ENCODE data around the gene ANKRD62. TPM values are rescaled to one million over a fixed set of nuclear protein-coding genes. Genes with fewer than 3 reads are reported as not detected.

ANKRD62 gene
- total RNA-seq = not detected
- polyA plus RNA-seq (2013, experiment 1 of 2) = not detected
- not detected for polyA plus RNA-seq (2013, experiment 2 of 2)
- total RNA-seq = 0 to 0.17 (median 0) reads per million in 172 experiments

DNA sequence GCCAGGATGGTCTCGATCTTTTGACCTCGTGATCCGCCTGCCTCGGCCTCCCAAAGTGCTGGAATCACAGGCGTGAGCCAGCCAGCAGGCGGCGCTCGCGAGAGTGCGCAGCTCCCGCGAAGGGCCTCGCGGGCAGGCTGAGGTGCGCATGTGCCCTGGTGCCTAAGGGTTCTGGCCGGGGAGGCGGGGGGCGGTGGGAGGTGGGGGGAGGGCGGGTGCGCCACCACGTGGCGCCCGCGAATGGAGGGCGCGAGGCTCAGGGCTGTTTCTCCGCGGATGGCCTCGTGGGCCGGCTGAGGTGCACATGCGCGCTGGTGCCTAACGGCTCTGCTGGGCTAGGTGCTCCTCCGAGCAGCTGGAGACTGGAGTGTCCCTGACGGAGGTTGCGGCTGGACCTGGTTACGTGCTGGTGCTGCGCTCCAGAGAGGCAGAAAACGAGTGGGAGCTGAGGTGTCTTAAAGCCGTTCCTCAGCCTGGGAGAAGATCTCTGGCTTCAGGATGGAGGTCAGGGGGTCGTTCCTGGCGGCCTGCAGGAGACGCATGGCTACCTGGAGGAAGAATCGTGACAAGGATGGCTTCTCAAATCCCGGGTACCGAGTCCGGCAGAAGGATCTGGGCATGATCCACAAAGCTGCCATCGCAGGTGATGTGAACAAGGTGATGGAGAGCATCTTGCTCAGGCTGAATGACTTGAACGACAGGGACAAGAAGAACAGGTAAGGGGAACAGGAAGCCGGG lies at the start of gene ANKRD62:
ANKRD62 (plus strand) TSS at position 324 of the 738 bp plus-strand sequence; CDS start at position 499, 175 bp downstream.
- DNase-seq = peak in 1 of 14 experiments; percentile 5
- H3K27ac ChIP-seq (ENCODE audit: low read depth in 1 of 2, low read length in 2 of 2) = no peak within 1 kb of the TSS
- H3K4me3 Mint-ChIP-seq = no peak within 1 kb of the TSS
- peaks cover 15% of the 10 kb centered on the region for H3K27me3 Mint-ChIP-seq
- no peak within 1 kb of the TSS for H3K4me3 ChIP-seq (ENCODE audit: low read length)
- no peaks in the 10 kb centered on the region for H3K36me3 ChIP-seq (ENCODE audit: insufficient read depth, low read length)
- H3K27ac Mint-ChIP-seq = no peak within 1 kb of the TSS
- no peak for ATAC-seq (ENCODE audit: poor library complexity)
- TF ChIP-seq, protein P1, sequence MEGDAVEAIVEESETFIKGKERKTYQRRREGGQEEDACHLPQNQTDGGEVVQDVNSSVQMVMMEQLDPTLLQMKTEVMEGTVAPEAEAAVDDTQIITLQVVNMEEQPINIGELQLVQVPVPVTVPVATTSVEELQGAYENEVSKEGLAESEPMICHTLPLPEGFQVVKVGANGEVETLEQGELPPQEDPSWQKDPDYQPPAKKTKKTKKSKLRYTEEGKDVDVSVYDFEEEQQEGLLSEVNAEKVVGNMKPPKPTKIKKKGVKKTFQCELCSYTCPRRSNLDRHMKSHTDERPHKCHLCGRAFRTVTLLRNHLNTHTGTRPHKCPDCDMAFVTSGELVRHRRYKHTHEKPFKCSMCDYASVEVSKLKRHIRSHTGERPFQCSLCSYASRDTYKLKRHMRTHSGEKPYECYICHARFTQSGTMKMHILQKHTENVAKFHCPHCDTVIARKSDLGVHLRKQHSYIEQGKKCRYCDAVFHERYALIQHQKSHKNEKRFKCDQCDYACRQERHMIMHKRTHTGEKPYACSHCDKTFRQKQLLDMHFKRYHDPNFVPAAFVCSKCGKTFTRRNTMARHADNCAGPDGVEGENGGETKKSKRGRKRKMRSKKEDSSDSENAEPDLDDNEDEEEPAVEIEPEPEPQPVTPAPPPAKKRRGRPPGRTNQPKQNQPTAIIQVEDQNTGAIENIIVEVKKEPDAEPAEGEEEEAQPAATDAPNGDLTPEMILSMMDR (IDR thresholded peaks at IDR 0.05) = no peak
- H3K9me3 Mint-ChIP-seq = no peaks in the 10 kb centered on the region
- H3K9me3 ChIP-seq (ENCODE audit: control insufficient read depth in 1 of 2, insufficient read depth in 1 of 2, low read length in 2 of 2) = peaks cover 0 to 21% of the 10 kb centered on the region in 2 experiments
- no peaks in the 10 kb centered on the region for H3K4me1 ChIP-seq (ENCODE audit: insufficient read depth, low read length)
- intact Hi-C loops (cut with DNase I, micrococcal nuclease) = no loop called here
- CTCF ChIA-PET = no interaction called here
- H3K27me3 ChIP-seq (ENCODE audit: control insufficient read depth in 1 of 2, insufficient read depth in 2 of 2, low read length in 2 of 2) = no peaks in the 10 kb centered on the region
- H3K4me1 Mint-ChIP-seq (ENCODE audit: low read depth) = no peaks in the 10 kb centered on the region
- POLR2A ChIA-PET = no interaction called here
- no peaks in the 10 kb centered on the region for H3K36me3 Mint-ChIP-seq (ENCODE audit: low read depth)

DNA sequence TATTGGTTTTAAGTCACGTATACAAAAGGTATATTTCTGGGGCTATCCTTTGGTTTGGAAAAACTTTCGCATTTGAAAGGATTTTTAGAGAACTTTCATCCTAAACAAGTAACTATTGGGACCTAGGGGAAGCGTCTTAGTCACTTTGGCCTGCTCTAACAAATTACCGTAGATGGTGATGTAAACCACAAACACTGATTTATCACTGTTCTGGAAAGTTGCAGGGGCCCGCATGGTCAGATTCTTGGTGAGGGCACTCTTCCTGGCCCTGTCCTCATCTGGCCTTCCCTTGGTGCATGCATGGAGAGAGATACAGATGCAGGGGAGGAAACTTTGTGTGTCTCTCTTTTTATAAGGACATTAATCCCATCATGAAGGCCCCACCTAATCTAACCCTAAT lies 49.1 kb upstream of the ANKRD62 start:
- CTCF ChIA-PET = no interaction called here
- no peaks in the 10 kb centered on the region for H3K4me1 ChIP-seq (ENCODE audit: insufficient read depth, low read length)
- TF ChIP-seq, protein P1 (IDR thresholded peaks at IDR 0.05) = no peak
- peaks cover 33% of the 10 kb centered on the region for H3K27me3 Mint-ChIP-seq
- DNase-seq (no peak), ATAC-seq (ENCODE audit: poor library complexity) (no peak)
- H3K9me3 Mint-ChIP-seq = no peaks in the 10 kb centered on the region
- H3K4me1 Mint-ChIP-seq (ENCODE audit: low read depth) = no peaks in the 10 kb centered on the region
- intact Hi-C loops (cut with DNase I, micrococcal nuclease) = loop anchor here in 1 of 2 experiments (5.0 kb wide), 1 partner anchor 1192 kb away; no protein-coding TSS in a partner anchor
- POLR2A ChIA-PET = no interaction called here
- no peak overlapping the region for H3K27ac Mint-ChIP-seq
- H3K27me3 ChIP-seq (ENCODE audit: control insufficient read depth in 1 of 2, insufficient read depth in 2 of 2, low read length in 2 of 2) = no peaks in the 10 kb centered on the region
- no peaks in the 10 kb centered on the region for H3K36me3 ChIP-seq (ENCODE audit: insufficient read depth, low read length)
- no peak overlapping the region for H3K27ac ChIP-seq (ENCODE audit: low read depth in 1 of 2, low read length in 2 of 2)
- H3K9me3 ChIP-seq (ENCODE audit: control insufficient read depth in 1 of 2, insufficient read depth in 1 of 2, low read length in 2 of 2) = no peaks in the 10 kb centered on the region
- H3K4me3 Mint-ChIP-seq = no peak overlapping the region
- no peak overlapping the region for H3K4me3 ChIP-seq (ENCODE audit: low read length)
- no peaks in the 10 kb centered on the region for H3K36me3 Mint-ChIP-seq (ENCODE audit: low read depth)

DNA sequence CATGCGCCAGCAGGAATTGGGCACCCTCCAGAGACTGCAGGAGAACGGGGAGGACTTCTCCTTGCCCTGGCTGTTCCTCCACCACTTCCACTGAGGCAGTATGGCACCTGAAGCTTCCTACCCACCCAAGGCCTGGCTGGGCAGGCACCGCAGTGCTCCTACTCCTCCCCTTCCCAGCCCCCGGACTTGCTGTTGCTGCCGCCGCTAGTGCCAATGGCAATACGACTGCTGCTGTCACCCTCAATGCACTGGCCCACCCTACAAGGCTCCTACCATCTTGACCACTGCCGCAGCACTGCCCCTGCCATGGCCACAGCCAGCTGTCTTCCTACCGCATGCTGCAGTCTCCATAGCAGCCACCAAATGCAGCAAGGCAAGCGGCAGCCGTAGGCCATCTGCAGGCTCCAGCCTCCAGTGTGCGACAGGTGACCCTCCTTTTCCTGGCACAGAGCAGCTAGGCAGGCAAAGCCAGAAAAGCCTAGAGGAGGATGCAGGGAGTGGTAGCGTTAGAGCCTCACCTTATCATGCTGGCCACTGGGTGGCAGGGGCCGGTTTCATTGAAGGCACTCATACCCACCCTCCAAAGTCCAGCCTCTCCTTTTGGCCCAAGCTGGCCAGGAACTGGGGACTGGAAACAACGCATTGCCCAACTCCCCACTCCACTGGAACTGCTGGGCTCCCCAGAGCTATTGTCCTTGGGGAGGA lies 47.4 kb upstream of the ANKRD62 start:
- Histone ChIP-seq H3K4me3 (ENCODE audit: low read length) (no peak overlapping the region), H3K36me3 (ENCODE audit: insufficient read depth, low read length) (no peaks in the 10 kb centered on the region), H3K27me3 (ENCODE audit: control insufficient read depth in 1 of 2, insufficient read depth in 2 of 2, low read length in 2 of 2) (no peaks in the 10 kb centered on the region), H3K27ac (ENCODE audit: low read depth in 1 of 2, low read length in 2 of 2) (no peak overlapping the region), H3K4me1 (ENCODE audit: insufficient read depth, low read length) (no peaks in the 10 kb centered on the region), H3K9me3 (ENCODE audit: control insufficient read depth in 1 of 2, insufficient read depth in 1 of 2, low read length in 2 of 2) (no peaks in the 10 kb centered on the region)
- H3K36me3 Mint-ChIP-seq (ENCODE audit: low read depth) = no peaks in the 10 kb centered on the region
- TF ChIP-seq, protein P1 (IDR thresholded peaks at IDR 0.05) = no peak
- CTCF ChIA-PET = no interaction called here
- H3K27me3 Mint-ChIP-seq = peaks cover 25% of the 10 kb centered on the region
- POLR2A ChIA-PET = no interaction called here
- no peak for ATAC-seq (ENCODE audit: poor library complexity)
- H3K4me1 Mint-ChIP-seq (ENCODE audit: low read depth) = no peaks in the 10 kb centered on the region
- DNase-seq = no peak
- intact Hi-C loops (cut with DNase I, micrococcal nuclease) = no loop called here
- H3K4me3 Mint-ChIP-seq = no peak overlapping the region
- H3K9me3 Mint-ChIP-seq = no peaks in the 10 kb centered on the region
- no peak overlapping the region for H3K27ac Mint-ChIP-seq

Measured in CD4-positive, alpha-beta T cell (primary cell).